Measurements from ENCODE around the gene CCZ1B.
"Not testable (repeated sequence)": the region's sequence is repeated elsewhere in the genome, so short reads cannot be mapped to it uniquely, and the experiment has no call there.

DNA sequence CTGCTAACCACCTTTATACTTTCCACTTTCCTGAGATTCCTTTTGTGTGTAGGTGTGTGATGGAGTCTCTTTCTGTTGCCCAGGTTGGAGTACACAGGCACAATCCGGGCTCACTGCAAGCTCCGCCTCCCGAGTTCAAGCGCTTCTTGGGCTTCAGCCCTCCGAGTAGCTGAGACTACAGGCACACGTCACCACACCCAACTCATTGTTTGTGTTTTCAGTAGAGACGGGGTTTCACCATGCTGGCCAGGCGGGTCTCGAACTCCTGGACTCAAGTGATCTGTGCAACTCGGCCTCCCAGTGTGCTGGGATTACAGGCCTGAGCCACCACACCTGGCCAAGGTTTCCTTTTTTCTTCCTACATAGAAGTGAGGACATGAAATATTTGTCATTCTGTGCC is 38.7 kb upstream of the CCZ1B start:
- not testable (repeated sequence) for TF ChIP-seq EZH2 (IDR thresholded peaks at IDR 0.05; ENCODE audit: borderline replicate concordance, low read length)
- TF ChIP-seq, protein P1, sequence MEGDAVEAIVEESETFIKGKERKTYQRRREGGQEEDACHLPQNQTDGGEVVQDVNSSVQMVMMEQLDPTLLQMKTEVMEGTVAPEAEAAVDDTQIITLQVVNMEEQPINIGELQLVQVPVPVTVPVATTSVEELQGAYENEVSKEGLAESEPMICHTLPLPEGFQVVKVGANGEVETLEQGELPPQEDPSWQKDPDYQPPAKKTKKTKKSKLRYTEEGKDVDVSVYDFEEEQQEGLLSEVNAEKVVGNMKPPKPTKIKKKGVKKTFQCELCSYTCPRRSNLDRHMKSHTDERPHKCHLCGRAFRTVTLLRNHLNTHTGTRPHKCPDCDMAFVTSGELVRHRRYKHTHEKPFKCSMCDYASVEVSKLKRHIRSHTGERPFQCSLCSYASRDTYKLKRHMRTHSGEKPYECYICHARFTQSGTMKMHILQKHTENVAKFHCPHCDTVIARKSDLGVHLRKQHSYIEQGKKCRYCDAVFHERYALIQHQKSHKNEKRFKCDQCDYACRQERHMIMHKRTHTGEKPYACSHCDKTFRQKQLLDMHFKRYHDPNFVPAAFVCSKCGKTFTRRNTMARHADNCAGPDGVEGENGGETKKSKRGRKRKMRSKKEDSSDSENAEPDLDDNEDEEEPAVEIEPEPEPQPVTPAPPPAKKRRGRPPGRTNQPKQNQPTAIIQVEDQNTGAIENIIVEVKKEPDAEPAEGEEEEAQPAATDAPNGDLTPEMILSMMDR (conservative IDR thresholded peaks at IDR 0.05 in 1 of 2, IDR thresholded peaks at IDR 0.05 in 1 of 2; ENCODE audit: extremely low read depth in 1 of 2, insufficient read depth in 1 of 2, low read depth in 1 of 2, low read length in 2 of 2), result not testable (repeated sequence)
